Spleen (tissue), 11 donors: ENCODE data around the gene KPRP. TPM values are rescaled to one million over a fixed set of nuclear protein-coding genes. Genes with fewer than 3 reads are reported as not detected.

Source experiments
- DNase-seq: peaks from one replicate; pipeline ENCODE4 v3.0.0-alpha.2; 2020
- H3K27ac ChIP-seq, 8 donors: fragments of 200-600 bp; sonication (generic) in 7 of 8; 1 replicate in 4 of 8; 2 replicates in 4 of 8; pipeline versions ENCODE4 v1.5.0 to v1.8.0; 2016 to 2021; ENCODE audit warnings: inconsistent platforms in 4 of 8, mild to moderate bottlenecking in 4 of 8, moderate library complexity in 1 of 8
- H3K27me3 ChIP-seq, 7 donors: fragments of 200-600 bp; sonication (generic) in 6 of 7; replicated peaks in 1 of 7; 1 replicate in 4 of 7; 2 replicates in 3 of 7; pipeline versions ENCODE4 v1.5.0 to v1.8.0; 2016 to 2021; ENCODE audit warnings: inconsistent platforms in 3 of 7, mild to moderate bottlenecking in 1 of 7
- H3K36me3 ChIP-seq, 6 donors: fragments of 200-600 bp; sonication (generic) in 5 of 6; 1 replicate in 4 of 6; 2 replicates in 2 of 6; pipeline versions ENCODE4 v1.5.0 to v1.8.0; 2016 to 2021; ENCODE audit warnings: inconsistent platforms in 2 of 6
- H3K4me1 ChIP-seq, 6 donors: fragments of 200-600 bp; sonication (generic) in 5 of 6; 1 replicate in 3 of 6; 2 replicates in 3 of 6; pipeline versions ENCODE4 v1.5.0 to v1.8.0; 2016 to 2021; ENCODE audit warnings: inconsistent platforms in 3 of 6
- H3K4me3 ChIP-seq, 8 donors: fragments of 200-600 bp; sonication (generic) in 7 of 8; 1 replicate in 4 of 8; 2 replicates in 4 of 8; pipeline versions ENCODE4 v1.5.0 to v1.8.0; 2016 to 2021; ENCODE audit warnings: inconsistent platforms in 4 of 8, mild to moderate bottlenecking in 4 of 8, moderate library complexity in 2 of 8
- H3K9me3 ChIP-seq, 8 donors: fragments of 200-600 bp; sonication (generic) in 7 of 8; 1 replicate in 4 of 8; 2 replicates in 4 of 8; pipeline versions ENCODE4 v1.5.0 to v1.8.0; 2016 to 2021; ENCODE audit warnings: inconsistent platforms in 4 of 8
- CTCF ChIP-seq, 11 experiments: fragments of 200-600 bp in 7 of 11; fragments of 450-650 bp in 4 of 11; sonication (generic) in 4 of 11; IDR thresholded peaks in 8 of 11; conservative IDR thresholded peaks in 3 of 11; 1 replicate in 7 of 11; 2 replicates in 4 of 11; pipeline versions ENCODE4 v1.4.0 to v1.8.0; 2016 to 2021; ENCODE audit warnings: antibody characterized with exemption in 11 of 11, inconsistent platforms in 4 of 11, mild to moderate bottlenecking in 1 of 11
- POLR2A ChIP-seq, 3 donors: fragments of 450-650 bp; IDR thresholded peaks; one replicate each; pipeline ENCODE4 v1.5.1; 2017; ENCODE audit warnings: antibody characterized with exemption in 3 of 3, mild to moderate bottlenecking in 1 of 3
- POLR2AphosphoS5 ChIP-seq, 3 donors: sonication (generic); formaldehyde crosslinking; IDR thresholded peaks; one replicate each; pipeline ENCODE4 v1.5.1; 2017; ENCODE audit warnings: antibody characterized with exemption in 3 of 3
- WGBS, 5 donors: extraction: QIAGEN DNeasy Blood & Tissue Kit in 3 of 5; methylation state at CpG; one replicate each; pipeline versions ENCODE4 v1.1.5 to v1.1.7; 2013 to 2018; 5-methylcytosine and 5-hydroxymethylcytosine counted together
- intact Hi-C: fragments of 100-400 bp; cut with DNase I; formaldehyde crosslinking; loops from one replicate; pipeline ENCODE4 v1.15.0; 2023; ENCODE audit warnings: low total_unique reads
- polyA plus RNA-seq, 3 donors: library from polyadenylated mRNA; stranded (reverse); fragments of 200-250 nt; gene quantifications; one replicate each; pipeline ENCODE4 v1.2.1, GENCODE V29; 2013
- total RNA-seq, 7 donors: library from RNA; depleted of rRNA in 3 of 7; stranded (reverse); fragments of >200 nt in 3 of 7; fragmentation: NEBNext Ultra II Directional in 4 of 7; extraction: Animal tissue kit (Norgen Biotek cat#: 25700) in 4 of 7; gene quantifications; one replicate each; pipeline versions ENCODE4 v1.1.0 to v1.2.1, GENCODE V29; 2016 to 2021
- donor health status: healthy with polysubstance abuse.
- donor health status: DM: no; HTN: no; CAD: no; lungs with moderate emphysema.
- donor health status: DM: no; HTN: no; CAD: no.
- donor health status: Bipolar disorder and iron deficiency.
- donor health status: healthy.
- donor health status: DM: no; HTN: no; CAD: no.
- donor health status: DM: yes; HTN: yes; CAD: no.

Gene KPRP
- total and polyA plus RNA-seq, 10 donors, result not detected

GRCh38 chr1:152743371-152744145 lies 14.3 kb upstream of the KPRP start:
- TF ChIP-seq CTCF (IDR thresholded peaks at IDR 0.05 in 8 of 11, conservative IDR thresholded peaks at IDR 0.05 in 3 of 11) (no peak), POLR2AphosphoS5 (IDR thresholded peaks at IDR 0.05) (no peak), POLR2A (IDR thresholded peaks at IDR 0.05) (no peak)
- Histone ChIP-seq H3K36me3 (no peaks in the 10 kb centered on the region), H3K4me1 (no peaks in the 10 kb centered on the region), H3K27ac (no peak overlapping the region), H3K27me3 (peaks cover 0 to 36% (median 0%) of the 10 kb centered on the region in 7 donors), H3K4me3 (no peak overlapping the region), H3K9me3 (no peaks in the 10 kb centered on the region)
- WGBS, 5 donors, result 45 to 67% (median 48%) methylated on average over 2 of the region's 2 CpGs
- intact Hi-C loops, result no loop called here
- no peak for DNase-seq

GRCh38 chr1:152745289-152745704 lies 12.5 kb upstream of the KPRP start:
- peaks cover 0 to 52% (median 3%) of the 10 kb centered on the region in 7 donors for H3K27me3 ChIP-seq
- no peaks in the 10 kb centered on the region for H3K36me3 ChIP-seq
- no peak for DNase-seq
- H3K9me3 ChIP-seq, result no peaks in the 10 kb centered on the region
- H3K4me3 ChIP-seq, result no peak overlapping the region
- WGBS, 5 donors, result 60 to 76% (median 67%) methylated on average over 4 of the region's 4 CpGs
- no peak overlapping the region for H3K27ac ChIP-seq
- TF ChIP-seq POLR2A (IDR thresholded peaks at IDR 0.05), result no peak
- TF ChIP-seq POLR2AphosphoS5 (IDR thresholded peaks at IDR 0.05), result no peak
- no peak for TF ChIP-seq CTCF (IDR thresholded peaks at IDR 0.05 in 8 of 11, conservative IDR thresholded peaks at IDR 0.05 in 3 of 11)
- intact Hi-C loops, result no loop called here
- no peaks in the 10 kb centered on the region for H3K4me1 ChIP-seq

- WGBS, 5 donors, result 65 to 77% (median 76%) methylated on average over 6 of the region's 6 CpGs
- DNase-seq, result no peak
Observed at GRCh38 chr1:152745765-152746444, 11.9 kb upstream of the KPRP start.

More at GRCh38 chr1:152745765-152746444, 11.9 kb upstream of the KPRP start:
- Histone ChIP-seq H3K27me3 (peaks cover 0 to 58% (median 3%) of the 10 kb centered on the region in 7 donors), H3K9me3 (no peaks in the 10 kb centered on the region), H3K4me3 (no peak overlapping the region), H3K4me1 (no peaks in the 10 kb centered on the region), H3K27ac (no peak overlapping the region), H3K36me3 (no peaks in the 10 kb centered on the region)
- TF ChIP-seq POLR2AphosphoS5 (IDR thresholded peaks at IDR 0.05) (no peak), CTCF (IDR thresholded peaks at IDR 0.05 in 8 of 11, conservative IDR thresholded peaks at IDR 0.05 in 3 of 11) (no peak), POLR2A (IDR thresholded peaks at IDR 0.05) (no peak)
- intact Hi-C loops, result no loop called here
